GM19328 (cell line): ENCODE measurements around the gene GIGYF2.
A peak's percentile ranks its signal among the peaks of the same experiment; 100 is the strongest.
"Not testable (repeated sequence)": the region's sequence is repeated elsewhere in the genome, so short reads cannot be mapped to it uniquely, and the experiment has no call there.

ENCODE experiments used
- ATAC-seq: cut with Tn5 transposase; IDR thresholded peaks from one replicate; pipeline ENCODE4 v1.9.1; 2021; ENCODE audit warnings: mild to moderate bottlenecking, moderate library complexity; ENCODE audit not compliant: unreplicated experiment

GIGYF2 gene

DNA sequence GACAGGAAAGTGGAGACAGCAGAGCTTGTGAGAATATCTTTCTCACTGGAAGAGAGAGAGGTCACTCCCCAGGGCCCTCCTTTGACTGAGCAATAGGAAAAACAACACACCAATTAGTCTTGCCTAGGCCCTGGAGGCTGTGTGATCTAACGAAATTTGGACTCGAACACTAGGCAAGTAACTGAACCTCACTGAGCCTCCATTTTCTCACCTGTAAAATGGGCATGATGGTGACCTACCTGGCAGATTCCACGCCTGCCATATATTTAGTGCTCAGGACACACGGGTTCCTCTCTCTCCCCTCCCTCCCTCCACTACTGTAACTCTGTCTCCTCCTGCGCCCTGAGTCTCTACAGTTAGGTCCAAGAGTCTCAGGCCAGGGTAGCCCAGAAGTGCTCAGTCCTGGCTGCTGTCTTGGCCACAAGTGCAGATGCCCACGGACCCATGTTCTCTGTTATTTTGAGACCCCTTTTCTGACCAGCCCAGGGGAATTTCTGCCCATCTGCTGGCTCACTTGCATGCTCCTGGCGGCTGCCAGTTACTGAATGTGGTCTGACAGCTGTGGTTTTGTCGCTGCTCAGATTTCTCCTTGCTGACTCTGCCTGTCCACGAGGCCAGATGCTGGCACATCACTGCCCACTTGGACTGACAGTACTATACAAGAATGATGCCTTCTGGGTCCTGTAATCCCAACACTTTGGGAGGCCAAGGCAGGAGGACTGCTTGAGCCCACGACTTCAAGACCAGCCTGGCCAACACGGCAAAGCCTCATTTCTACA is 9.6 kb upstream of the GIGYF2 start:
- no peak for ATAC-seq

DNA sequence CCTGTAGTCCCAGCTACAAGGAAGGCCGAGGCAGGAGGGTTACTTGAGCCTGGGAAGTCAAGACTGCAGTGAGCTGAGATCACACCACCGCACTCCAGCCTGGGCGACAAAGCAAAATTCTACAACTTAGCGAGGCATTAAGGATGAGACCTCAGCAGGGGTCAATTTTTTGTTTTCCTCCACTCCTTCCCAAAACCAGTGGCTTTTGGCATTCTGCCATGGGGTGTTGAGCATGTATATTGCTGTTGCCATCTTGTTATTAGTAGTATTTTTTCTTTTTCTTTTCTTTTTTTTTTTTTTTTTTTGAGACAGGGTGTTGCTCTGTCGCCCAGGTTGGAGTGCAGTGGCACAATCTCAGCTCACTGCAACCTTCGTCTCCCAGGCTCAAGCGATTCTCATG is 8.9 kb upstream of the GIGYF2 start:
- ATAC-seq = no peak

DNA sequence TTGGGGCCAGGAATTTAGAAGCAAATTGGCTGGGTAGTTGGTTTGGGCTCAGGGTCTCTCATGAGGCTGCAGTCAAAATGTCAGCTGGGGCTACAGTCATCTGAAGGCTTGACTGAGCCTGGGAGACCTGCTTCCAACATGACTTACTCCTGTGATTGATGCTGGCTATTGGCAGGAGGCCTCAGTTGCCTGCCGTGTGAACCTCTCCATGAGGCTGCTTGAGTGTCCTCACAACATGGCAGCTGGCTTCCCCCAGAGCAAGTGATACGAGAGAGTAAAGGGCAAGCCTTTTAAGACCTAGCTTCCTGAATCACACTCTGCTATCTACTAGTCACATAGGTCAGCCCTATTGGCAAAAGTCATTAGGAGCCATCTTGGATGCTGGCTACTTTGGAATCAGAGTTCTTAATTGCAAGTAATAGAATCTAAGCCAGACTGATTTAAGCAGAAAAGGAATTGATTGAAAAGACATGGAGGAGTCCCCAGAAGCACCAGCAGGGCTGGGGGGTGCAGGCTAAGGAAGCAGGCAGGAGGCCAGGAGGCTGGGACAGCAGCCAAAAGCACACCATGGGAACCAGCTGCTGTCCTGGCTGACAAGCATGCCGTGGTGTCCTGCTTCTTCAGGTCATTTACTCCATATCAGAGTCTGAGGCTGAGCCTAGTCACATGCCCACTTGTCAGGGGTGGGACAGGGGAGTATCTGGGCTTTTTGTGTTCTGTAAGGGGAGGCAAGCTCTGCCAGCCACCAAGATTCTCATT is 7.8 kb upstream of the GIGYF2 start:
- ATAC-seq = no peak

DNA sequence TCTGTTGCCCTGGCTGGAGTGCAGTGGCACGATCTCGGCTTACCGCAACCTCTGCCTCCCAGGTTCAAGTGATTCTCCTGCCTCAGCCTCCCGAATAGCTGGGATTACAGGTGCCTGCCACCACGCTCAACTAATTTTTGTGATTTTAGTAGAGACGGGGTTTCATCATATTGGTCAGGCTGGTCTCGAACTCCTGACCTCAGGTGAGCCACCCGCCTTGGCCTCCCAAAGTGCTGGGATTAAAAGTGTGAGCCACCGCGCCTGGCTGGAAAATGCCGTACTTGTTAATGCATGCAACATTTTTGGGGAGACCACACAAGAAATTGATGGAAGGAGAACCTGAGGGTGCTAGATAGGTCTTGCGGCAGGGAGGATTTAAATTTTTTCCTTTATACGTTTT is 6.0 kb upstream of the GIGYF2 start:
- ATAC-seq = not testable (repeated sequence)

DNA sequence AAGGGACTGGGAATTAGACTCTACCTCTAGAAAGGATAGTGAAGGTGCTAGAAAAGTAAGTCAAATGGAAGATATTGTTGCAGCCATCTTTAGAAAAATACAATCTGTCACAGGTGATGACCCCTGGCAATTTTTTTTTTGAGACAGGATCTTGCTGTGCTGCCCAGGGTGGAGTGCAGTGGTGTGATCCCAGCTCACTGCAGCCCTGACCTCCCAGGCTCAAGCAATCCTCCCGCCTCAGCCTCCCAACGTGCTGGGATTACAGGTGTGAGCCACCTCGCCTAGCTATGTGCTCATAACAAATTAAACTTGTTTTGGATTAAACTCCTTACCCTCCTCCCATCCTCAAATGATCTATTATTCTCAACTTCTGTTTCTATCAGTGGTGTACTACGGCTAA is 3.8 kb upstream of the GIGYF2 start:
- ATAC-seq = no peak

DNA sequence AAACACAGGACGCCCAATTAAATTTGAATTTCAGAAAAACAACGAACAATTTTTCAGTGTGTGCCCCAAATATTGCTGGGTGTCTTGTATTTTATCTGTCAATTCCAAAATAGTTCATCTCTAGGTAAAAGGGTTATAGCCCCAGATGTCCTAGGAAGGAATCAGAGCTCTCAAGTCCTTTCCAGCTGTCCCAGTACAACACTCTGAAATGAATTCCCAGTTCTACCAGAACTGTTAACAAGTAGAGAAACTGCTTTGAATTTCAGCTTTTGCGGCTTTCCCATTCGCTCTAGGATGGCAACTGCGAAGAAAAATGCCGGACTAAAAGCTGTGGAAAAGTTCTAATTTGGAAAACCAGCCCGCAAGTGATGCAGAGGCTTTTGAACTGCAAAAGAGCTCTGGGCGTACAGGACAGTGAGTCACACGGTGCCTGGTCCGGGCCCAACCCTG is 497 bp upstream of the GIGYF2 start:
- no peak for ATAC-seq

DNA sequence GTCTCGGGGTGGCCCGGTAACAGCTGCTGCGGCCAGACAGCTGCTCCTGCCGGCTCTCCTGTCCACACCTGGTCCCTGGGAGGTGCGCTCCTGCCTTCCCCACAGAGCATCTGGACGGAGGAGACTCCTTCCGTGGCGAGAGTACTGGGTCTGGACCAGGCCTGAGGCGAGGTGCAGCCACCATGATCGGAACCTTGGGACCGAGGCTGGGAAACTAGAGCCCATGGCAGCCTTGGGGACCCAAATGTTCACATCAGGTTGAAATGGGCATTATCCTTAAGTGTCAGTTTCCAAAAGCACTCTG is 628 bp downstream of the GIGYF2 start:
- ATAC-seq = peak; percentile 17

DNA sequence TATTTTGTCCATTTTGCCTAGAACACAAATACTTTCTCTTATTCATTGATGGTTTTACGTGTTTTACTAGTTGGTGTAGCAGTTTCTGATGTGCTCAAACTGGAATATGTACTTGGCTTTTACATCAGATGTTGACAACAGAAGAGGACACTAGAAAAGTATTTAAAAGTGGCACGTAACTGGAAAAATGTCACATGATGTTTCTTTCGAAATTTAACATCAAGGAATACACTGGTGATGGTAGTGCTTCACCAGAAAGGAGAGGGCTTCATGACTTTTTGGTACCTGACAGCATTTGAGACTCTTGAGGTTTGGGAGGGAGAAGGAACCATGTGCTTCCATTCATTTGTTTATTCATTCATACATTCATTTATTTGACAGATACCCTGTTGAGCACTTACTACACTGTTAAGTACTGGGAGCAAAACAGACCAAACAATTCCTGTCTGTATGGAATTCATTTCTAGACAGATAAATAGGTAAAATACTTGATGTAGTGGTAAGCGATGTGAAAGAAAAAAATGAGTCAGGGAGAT is 1.5 kb downstream of the GIGYF2 start:
- no peak for ATAC-seq

DNA sequence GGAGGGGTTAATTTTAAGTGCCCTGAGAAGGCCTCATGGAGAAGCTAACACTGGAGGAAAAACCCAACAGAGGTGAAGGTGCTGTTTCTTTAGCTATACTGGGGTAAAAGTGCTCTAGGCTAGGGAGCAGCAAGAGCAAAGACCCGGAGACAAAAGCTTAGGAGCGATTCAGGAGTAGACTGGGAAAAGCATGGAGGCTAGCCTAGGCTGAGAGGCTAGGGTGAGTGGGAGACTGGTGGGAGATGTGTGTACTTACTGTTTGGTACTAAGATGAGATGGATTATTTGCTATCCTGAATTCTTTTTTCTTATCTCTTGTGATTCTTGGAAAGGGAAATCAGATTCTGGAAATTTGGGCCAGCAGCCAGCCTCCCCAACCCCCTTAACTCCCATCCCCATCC is 2.0 kb downstream of the GIGYF2 start:
- no peak for ATAC-seq

DNA sequence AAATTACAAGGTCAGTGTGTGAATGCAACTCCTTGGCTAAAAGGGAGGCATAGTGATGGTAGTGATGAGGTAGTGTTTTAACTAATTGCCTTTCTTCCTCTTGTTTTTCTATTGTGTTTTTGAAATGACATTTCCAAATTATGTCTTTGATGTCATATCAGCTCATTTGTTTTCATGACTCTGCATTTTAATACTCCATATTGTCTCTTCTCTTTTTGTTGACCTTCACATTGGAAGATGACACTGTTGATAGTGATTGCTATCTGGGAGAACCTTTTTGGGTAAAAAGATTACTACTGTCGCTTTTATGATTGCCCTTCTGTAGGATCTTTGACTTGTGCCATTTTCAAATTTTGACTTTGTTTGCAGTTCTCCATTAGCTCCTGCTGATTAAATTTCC is 3.0 kb downstream of the GIGYF2 start:
- no peak for ATAC-seq

DNA sequence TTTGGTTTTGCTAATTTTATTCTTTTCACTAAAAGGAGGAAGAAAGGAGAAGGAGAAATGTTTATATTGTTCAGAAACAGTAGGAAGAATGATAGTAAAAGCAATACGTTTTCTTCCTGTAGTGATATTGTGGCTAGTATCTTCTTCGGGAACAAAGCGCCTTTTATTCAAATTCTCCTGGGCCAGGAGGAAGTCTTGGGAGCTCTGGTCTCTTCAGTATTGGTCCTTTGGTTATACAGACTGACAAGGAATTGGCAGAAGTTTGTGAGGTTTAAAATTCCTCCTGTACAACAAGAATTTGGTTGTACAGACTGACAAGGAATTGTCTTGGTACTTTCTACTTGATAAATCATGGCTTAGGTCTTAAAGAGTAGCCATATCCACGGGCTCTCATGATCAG is 9.9 kb downstream of the GIGYF2 start:
- no peak for ATAC-seq

DNA sequence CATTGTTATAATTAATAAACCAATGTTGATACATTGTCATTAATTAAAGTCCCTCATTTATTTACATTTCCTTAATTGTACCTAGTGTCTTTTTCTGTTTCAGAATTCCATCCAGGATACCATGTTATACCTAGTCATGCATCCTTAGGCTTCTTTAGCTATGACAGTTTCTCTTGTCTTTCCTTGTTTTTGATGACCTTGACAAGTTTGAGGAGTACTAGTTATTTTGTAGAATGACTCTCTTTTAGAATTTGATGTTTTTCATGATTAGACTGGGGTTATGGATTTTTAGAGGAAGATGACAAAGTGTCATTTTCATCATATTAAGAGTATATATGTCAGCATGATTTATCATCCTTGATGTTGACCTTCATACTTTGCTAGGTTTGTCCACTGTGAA is 16.4 kb downstream of the GIGYF2 start:
- ATAC-seq = no peak

DNA sequence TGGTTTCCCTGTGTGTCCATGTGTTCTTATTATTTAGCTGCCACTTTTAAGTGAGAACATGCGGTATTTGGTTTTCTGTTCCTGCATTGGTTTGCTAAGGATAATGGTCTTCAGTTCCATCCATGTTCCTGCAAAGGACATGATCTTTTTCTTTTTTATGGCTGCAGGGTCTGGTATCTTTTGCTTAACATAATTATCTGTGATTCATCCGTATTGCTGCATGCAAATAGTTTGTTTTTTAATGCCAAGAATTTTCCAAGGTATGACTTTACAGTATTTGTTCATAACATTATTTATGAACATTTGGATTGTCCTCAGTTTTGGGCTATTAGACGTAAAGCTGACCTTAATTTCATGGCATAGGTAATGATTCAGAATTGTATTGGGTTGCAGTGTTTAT is 17.8 kb downstream of the GIGYF2 start:
- no peak for ATAC-seq

DNA sequence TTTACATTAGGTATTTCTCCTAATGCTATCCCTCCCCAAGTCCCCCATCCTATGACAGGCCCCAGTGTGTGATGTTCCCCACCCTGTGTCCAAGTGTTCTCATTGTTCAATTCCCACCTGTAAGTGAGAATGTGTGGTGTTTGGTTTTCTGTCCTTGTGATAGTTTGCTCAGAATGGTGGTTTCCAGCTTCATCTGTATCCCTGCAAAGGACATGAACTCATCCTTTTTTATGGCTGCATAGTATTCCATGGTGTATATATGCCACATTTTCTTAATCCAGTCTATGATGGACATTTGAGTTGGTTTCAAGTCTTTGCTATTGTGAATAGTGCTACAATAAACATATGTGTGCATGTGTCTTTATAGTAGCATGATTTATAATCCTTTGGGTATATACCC is 22.9 kb downstream of the GIGYF2 start:
- not testable (repeated sequence) for ATAC-seq

DNA sequence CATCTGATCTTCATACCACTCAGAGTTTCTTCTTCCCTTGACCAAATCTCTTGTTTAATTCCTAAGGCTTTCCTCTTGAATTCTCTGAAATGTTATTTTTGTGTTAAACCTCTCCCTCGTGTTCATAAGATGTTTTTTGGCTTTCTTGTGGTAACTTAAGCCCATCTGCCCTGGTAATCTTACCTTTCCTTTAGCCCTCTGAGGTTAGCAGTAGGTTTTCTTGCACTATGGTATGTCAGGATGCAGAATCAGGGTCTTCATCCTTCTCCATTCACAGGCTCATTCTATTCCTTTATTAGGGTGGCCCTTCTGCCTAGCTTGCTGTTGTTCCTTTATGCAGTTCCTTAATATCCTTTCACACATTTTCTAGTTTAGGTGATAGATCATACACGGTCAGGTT is 24.1 kb downstream of the GIGYF2 start:
- no peak for ATAC-seq

DNA sequence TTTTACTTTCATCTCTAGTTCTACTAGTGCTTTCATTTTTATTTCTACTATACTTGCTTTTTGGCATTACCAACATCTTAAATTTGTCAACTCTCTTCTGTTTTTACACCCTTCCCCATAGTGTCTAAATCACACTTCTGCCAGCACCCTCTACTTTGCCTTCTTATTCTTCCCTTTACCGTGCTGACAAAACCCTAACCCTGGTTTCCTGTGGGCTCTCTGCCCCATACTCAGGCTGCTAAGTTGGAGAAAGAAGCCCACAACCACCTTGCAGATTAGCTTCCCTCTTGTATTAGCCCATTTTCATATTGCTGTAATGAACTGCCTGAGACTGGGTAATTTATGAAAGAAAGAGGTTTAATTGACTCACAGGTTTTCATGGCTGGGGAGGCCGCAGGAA is 24.8 kb downstream of the GIGYF2 start:
- no peak for ATAC-seq

DNA sequence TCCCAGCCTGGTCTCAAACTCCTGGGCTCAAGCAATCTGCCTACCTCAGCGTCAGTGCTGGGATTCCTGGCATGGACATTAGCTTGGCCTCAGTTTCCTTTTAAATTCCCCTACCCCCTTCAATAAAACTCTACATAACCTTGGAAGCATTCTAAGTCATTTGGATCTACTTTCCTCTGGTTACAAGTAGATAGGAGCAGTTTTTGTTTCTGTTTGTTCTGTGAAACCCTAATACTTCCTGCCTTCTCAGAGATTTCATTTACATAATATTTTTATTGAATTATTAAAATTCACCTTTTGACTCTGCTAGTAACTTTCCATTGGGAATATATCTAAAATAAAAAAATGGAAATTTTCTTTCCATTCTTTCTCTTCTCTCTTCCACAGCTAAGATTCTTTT is 25.9 kb downstream of the GIGYF2 start:
- no peak for ATAC-seq

DNA sequence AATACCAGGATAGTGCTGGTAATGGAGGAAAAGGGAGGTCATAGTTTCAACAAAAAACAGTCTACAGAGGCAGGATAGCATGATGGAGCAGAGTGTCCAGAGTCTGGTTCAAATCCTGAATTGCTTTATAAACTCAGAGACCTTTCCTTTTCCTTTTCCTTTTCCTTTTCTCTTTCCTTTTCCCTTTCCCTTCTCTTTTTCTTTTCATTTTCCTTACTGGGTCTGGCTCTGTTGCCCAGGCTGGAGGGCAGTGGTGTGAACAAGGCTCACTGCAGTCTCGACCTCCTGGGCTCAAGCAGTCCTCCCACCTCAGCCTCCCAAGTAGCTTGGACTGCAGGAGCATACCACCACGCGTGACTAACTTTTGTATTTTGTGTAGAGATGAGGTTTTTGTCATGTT is 31.7 kb downstream of the GIGYF2 start:
- ATAC-seq = no peak

DNA sequence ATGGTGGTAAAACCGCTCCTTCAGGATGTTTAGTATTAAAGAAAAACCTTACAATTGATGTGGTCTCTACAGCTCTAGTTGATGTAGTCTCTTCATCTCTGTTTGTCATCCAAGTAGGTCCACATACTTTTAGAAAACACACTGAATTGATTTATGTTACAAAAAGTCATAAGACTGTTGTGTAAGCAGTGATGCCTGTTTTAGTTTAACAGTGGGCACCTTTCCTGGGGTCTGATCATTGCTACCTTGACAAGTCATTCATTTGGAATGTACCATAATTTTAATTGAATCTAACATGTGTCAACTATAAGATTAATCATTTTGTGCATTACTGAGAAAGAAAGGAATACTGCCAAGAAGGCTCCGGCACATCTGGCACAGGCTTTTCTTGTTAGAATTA is 34.3 kb downstream of the GIGYF2 start:
- ATAC-seq = no peak

DNA sequence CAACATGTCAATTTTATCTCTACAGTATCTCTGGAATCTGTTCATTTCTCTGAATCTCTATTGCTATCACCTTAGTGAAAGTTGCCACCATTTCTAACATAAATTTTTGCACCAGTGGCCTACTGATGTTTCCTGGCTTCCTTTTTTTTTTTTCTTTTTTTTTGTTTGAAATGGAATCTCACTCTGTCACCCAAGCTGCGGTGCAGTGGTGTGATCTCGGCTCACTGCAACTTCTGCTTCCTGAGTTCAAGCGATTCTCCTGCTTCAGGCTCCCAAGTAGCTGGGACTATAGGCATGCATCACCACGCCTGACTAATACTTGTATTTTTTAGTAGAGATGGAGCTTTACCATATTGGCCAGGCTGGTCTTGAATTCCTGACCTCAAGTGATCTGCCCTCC is 44.2 kb downstream of the GIGYF2 start:
- ATAC-seq = no peak

DNA sequence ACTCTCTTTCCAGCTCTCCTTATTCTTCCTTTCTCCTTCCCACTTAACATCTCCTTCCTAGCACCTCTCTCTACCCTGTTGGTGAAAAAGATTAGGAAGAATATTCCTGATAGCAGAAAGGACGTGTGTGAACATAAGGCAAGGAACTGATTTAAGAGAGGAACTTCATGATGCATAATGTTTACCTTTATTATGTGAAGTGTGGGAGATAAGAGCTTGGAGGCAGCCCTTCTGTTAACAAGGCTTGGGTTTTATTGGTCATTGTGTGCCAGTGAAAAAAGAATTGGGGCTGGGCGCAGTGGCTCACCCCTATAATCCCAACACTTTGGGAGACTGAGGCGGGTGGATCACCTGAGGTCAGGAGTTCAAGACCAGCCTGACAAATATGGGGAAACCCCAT is 44.8 kb downstream of the GIGYF2 start:
- ATAC-seq = no peak

DNA sequence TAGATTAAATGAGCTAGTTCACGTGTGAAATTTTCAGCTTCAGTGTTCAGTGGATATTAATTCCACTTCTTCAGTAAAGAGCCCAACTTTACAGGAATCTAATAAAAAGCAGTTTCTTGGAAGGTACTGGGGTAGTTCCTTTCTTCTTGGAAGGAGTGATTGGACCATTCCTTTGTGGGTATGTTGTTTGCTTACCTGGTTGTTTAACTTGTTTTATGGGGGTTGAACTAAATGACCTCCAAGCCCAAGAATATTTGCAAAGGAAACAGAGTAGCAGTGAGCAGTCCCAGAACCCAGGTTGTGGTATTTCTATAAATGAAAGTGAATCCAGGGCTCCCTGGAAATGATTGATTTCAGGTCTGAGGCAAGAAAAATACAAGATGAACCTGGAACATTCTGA is 47.8 kb downstream of the GIGYF2 start:
- ATAC-seq = no peak
